Measurements from ENCODE around the gene PALM.

PALM gene, protein sequence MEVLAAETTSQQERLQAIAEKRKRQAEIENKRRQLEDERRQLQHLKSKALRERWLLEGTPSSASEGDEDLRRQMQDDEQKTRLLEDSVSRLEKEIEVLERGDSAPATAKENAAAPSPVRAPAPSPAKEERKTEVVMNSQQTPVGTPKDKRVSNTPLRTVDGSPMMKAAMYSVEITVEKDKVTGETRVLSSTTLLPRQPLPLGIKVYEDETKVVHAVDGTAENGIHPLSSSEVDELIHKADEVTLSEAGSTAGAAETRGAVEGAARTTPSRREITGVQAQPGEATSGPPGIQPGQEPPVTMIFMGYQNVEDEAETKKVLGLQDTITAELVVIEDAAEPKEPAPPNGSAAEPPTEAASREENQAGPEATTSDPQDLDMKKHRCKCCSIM

DNA sequence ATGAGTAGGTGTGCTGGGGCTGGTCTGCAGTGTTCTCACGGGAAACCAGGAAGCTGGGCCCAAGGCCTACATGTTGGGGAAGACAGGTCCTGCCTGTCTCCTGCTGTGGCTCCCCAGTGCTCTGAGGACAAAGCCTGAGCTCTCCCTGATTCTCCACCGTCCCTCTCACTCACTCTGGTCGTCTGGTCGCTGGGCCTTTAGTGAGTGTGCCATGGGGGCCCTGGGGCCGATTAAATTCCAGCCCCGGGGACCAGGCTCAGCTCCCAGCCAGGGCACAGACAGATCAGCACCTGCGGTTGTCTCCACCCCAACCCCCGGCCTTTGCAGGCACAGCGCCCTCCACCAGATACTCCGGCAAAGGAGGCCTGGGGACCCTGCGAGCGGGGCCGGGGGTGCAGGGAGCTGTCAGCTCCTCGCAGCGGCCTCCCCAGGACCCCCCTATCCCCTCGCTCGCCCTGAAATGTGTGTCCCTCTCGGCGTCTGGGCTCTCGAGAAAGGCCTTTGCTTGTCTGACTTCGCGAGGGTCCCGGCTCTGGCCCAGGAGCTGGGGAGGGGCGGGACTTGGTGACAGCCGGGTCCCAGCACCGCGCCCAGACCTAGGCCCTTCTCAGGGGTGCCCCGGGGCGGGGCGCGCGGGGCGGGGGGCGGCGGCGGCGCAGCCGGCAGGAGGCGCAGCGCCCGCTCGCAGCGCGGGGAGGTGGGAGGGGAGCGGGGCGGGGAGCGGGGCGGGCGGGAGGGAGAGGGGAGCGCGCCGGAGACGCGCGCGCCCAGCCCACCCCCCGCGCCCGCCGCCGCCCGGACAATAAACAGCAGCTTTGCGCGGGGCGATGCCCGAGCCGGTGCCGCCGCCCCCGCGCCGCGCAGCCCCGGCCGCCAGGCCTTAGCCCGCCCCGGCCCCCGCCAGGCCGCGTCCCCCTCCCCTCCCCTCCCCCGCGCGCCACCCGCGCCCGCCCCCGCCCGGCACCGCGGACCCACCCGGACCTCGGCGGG lies at the start of gene PALM:
Gene PALM, plus strand, starts transcription at position 782 of the 990 bp plus-strand sequence. CDS start 212 bp downstream, outside the sequence.
- TF ChIP-seq EZH2 (IDR thresholded peaks at IDR 0.05; ENCODE audit: borderline replicate concordance, low read length), result no peak
- Histone ChIP-seq H3F3A (ENCODE audit: insufficient read depth, low read length) (no peaks in the 10 kb centered on the region), H3K4me3 (ENCODE audit: low read depth, low read length, poor library complexity, severe bottlenecking) (no peak within 1 kb of the TSS), H2AFZ (ENCODE audit: low read length) (no peak within 1 kb of the TSS), H3K27ac (ENCODE audit: low read depth, low read length, poor library complexity, severe bottlenecking) (no peak within 1 kb of the TSS), H3K27me3 (ENCODE audit: insufficient read depth, low read length) (peaks cover 4% of the 10 kb centered on the region; the same call in 1 of the 2 replicates), H4K20me1 (ENCODE audit: insufficient read depth, low read length) (no peaks in the 10 kb centered on the region), H3K9me2 (ENCODE audit: low read depth, low read length) (no peaks in the 10 kb centered on the region), H3K9me3 (ENCODE audit: low read length) (no peaks in the 10 kb centered on the region), H3K36me3 (ENCODE audit: insufficient read depth, low read length) (no peaks in the 10 kb centered on the region; the same call in 1 of the 2 replicates), H3K4me1 (ENCODE audit: insufficient read depth, low read length, severe bottlenecking) (no peaks in the 10 kb centered on the region), H3K4me2 (ENCODE audit: low read length) (no peak within 1 kb of the TSS), H3K9ac (ENCODE audit: low read length) (no peak within 1 kb of the TSS), H3K79me2 (ENCODE audit: insufficient read depth, low read length) (no peaks in the 10 kb centered on the region)

DNA sequence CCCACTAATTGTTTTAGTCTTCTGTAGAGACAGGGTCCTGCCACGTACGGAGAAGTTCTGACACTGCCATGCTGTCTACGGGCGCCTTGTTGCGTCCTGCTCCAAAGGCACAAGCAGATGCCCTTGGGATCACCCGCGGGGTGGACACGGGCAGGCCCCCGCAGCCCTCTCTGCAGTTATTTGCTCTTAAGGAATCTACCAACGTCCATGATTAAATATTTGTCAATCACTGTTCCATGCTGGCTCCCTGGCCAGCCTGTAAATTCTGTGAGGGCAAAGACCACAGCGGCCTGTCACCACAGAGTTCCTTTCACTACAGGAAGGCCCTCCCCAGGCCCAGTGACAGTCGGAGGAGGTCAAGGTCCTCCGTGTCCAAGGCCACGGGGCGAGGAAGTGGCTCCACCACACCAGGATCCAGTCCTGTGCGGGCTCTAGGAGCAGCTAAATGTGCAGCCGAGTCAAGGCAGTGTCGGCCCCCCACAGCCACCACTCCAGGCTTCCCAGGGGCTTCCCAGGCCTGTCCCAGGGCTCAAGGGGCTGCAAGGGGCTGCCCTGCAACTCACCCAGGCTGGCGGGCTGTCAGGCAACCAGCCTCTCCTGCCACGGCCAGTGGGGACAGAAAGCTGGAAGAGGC lies 47.8 kb upstream of the PALM start:
- H3K4me1 ChIP-seq (ENCODE audit: insufficient read depth, low read length, severe bottlenecking), result peaks cover 61% of the 10 kb centered on the region
- H3K4me3 ChIP-seq (ENCODE audit: low read depth, low read length, poor library complexity, severe bottlenecking), result peak overlapping the region; percentile 98
- H3K36me3 ChIP-seq (ENCODE audit: insufficient read depth, low read length), result peaks cover 21% of the 10 kb centered on the region; the same call in 1 of the 2 replicates

DNA sequence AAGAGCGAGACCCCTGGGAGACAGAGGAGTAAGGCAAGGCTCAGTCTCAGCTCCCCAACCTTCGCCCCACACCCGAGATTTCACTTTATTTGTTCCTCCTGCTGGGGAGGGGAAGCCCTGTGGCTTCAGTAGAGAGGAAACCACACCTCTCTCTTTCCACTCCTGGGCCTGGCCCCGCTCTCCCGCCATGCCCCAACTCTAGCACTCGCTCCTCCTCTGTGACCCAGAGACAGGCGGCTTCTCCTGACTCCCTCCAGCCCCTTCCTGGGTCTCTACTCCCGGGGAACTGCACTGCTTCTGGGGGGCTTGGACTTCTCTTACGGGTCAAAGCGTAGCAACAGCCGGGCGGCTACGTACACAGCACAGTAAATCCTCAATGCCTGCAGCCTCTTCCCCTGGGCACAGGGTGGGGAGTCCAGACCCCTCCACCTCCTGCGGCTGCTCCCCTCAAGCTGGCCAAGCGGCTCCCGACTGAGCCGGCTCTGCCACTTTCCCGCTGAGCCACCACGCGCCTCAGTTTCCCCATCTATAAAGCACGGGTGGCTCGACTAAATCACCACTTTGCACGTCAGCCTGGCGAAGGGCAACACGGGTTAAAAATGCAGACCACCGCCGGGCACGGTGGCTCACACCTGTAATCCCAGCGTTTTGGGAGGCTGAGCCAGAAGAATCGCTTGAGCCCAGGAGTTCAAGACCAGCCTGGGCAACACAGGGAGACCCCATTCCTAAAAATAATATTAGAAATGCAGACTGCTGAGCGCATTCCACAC lies 47.1 kb upstream of the PALM start:
- H3K4me1 ChIP-seq (ENCODE audit: insufficient read depth, low read length, severe bottlenecking), result peaks cover 61% of the 10 kb centered on the region
- H3K9ac ChIP-seq (ENCODE audit: low read length), result peak overlapping the region; percentile 95
- no peaks in the 10 kb centered on the region for H3K27me3 ChIP-seq (ENCODE audit: insufficient read depth, low read length)
- H4K20me1 ChIP-seq (ENCODE audit: insufficient read depth, low read length), result no peaks in the 10 kb centered on the region
- TF ChIP-seq, protein P1, sequence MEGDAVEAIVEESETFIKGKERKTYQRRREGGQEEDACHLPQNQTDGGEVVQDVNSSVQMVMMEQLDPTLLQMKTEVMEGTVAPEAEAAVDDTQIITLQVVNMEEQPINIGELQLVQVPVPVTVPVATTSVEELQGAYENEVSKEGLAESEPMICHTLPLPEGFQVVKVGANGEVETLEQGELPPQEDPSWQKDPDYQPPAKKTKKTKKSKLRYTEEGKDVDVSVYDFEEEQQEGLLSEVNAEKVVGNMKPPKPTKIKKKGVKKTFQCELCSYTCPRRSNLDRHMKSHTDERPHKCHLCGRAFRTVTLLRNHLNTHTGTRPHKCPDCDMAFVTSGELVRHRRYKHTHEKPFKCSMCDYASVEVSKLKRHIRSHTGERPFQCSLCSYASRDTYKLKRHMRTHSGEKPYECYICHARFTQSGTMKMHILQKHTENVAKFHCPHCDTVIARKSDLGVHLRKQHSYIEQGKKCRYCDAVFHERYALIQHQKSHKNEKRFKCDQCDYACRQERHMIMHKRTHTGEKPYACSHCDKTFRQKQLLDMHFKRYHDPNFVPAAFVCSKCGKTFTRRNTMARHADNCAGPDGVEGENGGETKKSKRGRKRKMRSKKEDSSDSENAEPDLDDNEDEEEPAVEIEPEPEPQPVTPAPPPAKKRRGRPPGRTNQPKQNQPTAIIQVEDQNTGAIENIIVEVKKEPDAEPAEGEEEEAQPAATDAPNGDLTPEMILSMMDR (IDR thresholded peaks at IDR 0.05; ENCODE audit: low read length), result no peak
- no peak for TF ChIP-seq EZH2 (IDR thresholded peaks at IDR 0.05; ENCODE audit: borderline replicate concordance, low read length)
- H3K27ac ChIP-seq (ENCODE audit: low read depth, low read length, poor library complexity, severe bottlenecking), result peak overlapping the region; percentile 83
- H3F3A ChIP-seq (ENCODE audit: insufficient read depth, low read length), result no peaks in the 10 kb centered on the region
- H2AFZ ChIP-seq (ENCODE audit: low read length), result no peak overlapping the region
- peak overlapping the region; percentile 90 for H3K4me2 ChIP-seq (ENCODE audit: low read length)
- H3K9me2 ChIP-seq (ENCODE audit: low read depth, low read length), result no peaks in the 10 kb centered on the region
- H3K36me3 ChIP-seq (ENCODE audit: insufficient read depth, low read length), result peaks cover 16% of the 10 kb centered on the region; the same call in 1 of the 2 replicates
- H3K79me2 ChIP-seq (ENCODE audit: insufficient read depth, low read length), result peaks cover 62% of the 10 kb centered on the region
- H3K4me3 ChIP-seq (ENCODE audit: low read depth, low read length, poor library complexity, severe bottlenecking), result peak overlapping the region; percentile 98
- H3K9me3 ChIP-seq (ENCODE audit: low read length), result no peaks in the 10 kb centered on the region

More for the DNA sequence above, 47.8 kb upstream of the PALM start:
- Histone ChIP-seq H2AFZ (ENCODE audit: low read length) (no peak overlapping the region), H3K79me2 (ENCODE audit: insufficient read depth, low read length) (peaks cover 69% of the 10 kb centered on the region), H3K9ac (ENCODE audit: low read length) (peak overlapping the region; percentile 95), H4K20me1 (ENCODE audit: insufficient read depth, low read length) (no peaks in the 10 kb centered on the region), H3K27ac (ENCODE audit: low read depth, low read length, poor library complexity, severe bottlenecking) (peak overlapping the region; percentile 83), H3K9me2 (ENCODE audit: low read depth, low read length) (no peaks in the 10 kb centered on the region), H3F3A (ENCODE audit: insufficient read depth, low read length) (no peaks in the 10 kb centered on the region), H3K9me3 (ENCODE audit: low read length) (no peaks in the 10 kb centered on the region), H3K4me2 (ENCODE audit: low read length) (peak overlapping the region; percentile 90), H3K27me3 (ENCODE audit: insufficient read depth, low read length) (no peaks in the 10 kb centered on the region)
- TF ChIP-seq, protein P1 (IDR thresholded peaks at IDR 0.05; ENCODE audit: low read length), result no peak
- no peak for TF ChIP-seq EZH2 (IDR thresholded peaks at IDR 0.05; ENCODE audit: borderline replicate concordance, low read length)

Measured in OCI-LY1 (cell line).